Neural cell (in vitro differentiated cells): Measurements from ENCODE around the gene IFI6. TPM values are rescaled to one million over a fixed set of nuclear protein-coding genes. Genes with fewer than 3 reads are reported as not detected.

Experiments
- H2AFZ ChIP-seq: fragments of 200-600, 300-800 bp; sonication (generic), shearing (Covaris generic); 2 replicates; pipeline ENCODE4 v1.6.0; 2014; ENCODE audit warnings: low read depth, mild to moderate bottlenecking, antibody characterized with exemption, low read length, moderate library complexity
- H3F3A ChIP-seq: fragments of 200-600 bp; shearing (Covaris generic); 2 replicates; pipeline ENCODE4 v1.6.1; 2016; ENCODE audit warnings: mild to moderate bottlenecking, moderate library complexity, mixed read lengths, antibody characterized with exemption, low read length; ENCODE audit not compliant: insufficient read depth, poor library complexity, severe bottlenecking
- H3K27ac ChIP-seq: fragments of 200-600, 300-800 bp; sonication (generic), shearing (Covaris generic); 2 replicates; pipeline ENCODE4 v1.5.1; 2014; ENCODE audit warnings: mild to moderate bottlenecking, low read length, moderate library complexity
- H3K27me3 ChIP-seq: fragments of 300-800, 200-600 bp; sonication (generic), shearing (Covaris generic); 2 replicates; pipeline ENCODE4 v1.6.0; 2014; ENCODE audit warnings: mild to moderate bottlenecking, low read depth, low read length, moderate library complexity; ENCODE audit not compliant: insufficient read depth
- H3K36me3 ChIP-seq: fragments of 300-800, 200-600 bp; sonication (generic), shearing (Covaris generic); 2 replicates; pipeline ENCODE4 v1.5.1; 2014; ENCODE audit warnings: mild to moderate bottlenecking, antibody characterized with exemption, low read length, moderate library complexity; ENCODE audit not compliant: insufficient read depth
- H3K4me2 ChIP-seq: fragments of 300-800, 200-600 bp; sonication (generic), shearing (Covaris generic); 2 replicates; pipeline ENCODE4 v1.6.0; 2014; ENCODE audit warnings: mild to moderate bottlenecking, low read length
- H3K4me3 ChIP-seq: fragments of 300-800, 200-600 bp; sonication (generic), shearing (Covaris generic); 2 replicates; pipeline ENCODE4 v1.5.1; 2014; ENCODE audit warnings: mild to moderate bottlenecking, low read length, moderate library complexity
- H3K79me2 ChIP-seq: fragments of 200-600 bp; shearing (Covaris generic); replicated peaks from 2 replicates; pipeline ENCODE4 v1.6.0; 2014; ENCODE audit warnings: mild to moderate bottlenecking, low read length, moderate library complexity; ENCODE audit not compliant: insufficient read depth
- H3K9ac ChIP-seq: fragments of 300-800, 200-600 bp; sonication (generic), shearing (Covaris generic); 2 replicates; pipeline ENCODE4 v1.6.1; 2016; ENCODE audit warnings: mild to moderate bottlenecking, low read length, mixed read lengths
- H3K9me2 ChIP-seq: fragments of 200-600 bp; shearing (Covaris generic); 2 replicates; pipeline ENCODE4 v1.6.1; 2016; ENCODE audit warnings: mild to moderate bottlenecking, low read length, mixed read lengths; ENCODE audit not compliant: insufficient read depth
- H3K9me3 ChIP-seq: fragments of 200-600, 300-800 bp; sonication (generic), shearing (Covaris generic); 2 replicates; pipeline ENCODE4 v1.6.1; 2016; ENCODE audit warnings: mild to moderate bottlenecking, mixed run types, low read length, moderate library complexity, mixed read lengths
- H4K20me1 ChIP-seq: fragments of 200-600 bp; shearing (Covaris generic); 2 replicates; pipeline ENCODE4 v1.6.1; 2016; ENCODE audit warnings: mild to moderate bottlenecking, mixed run types; ENCODE audit not compliant: insufficient read depth
- CTCF ChIP-seq: fragments of 450-650 bp; IDR thresholded peaks from 2 replicates; pipeline ENCODE4 v1.5.1; 2014; ENCODE audit warnings: antibody characterized with exemption, mild to moderate bottlenecking, moderate library complexity; ENCODE audit not compliant: poor library complexity, severe bottlenecking
- EP300 ChIP-seq: fragments of 450-650 bp; conservative IDR thresholded peaks from 2 replicates; pipeline ENCODE4 v1.6.1; 2014; ENCODE audit warnings: antibody characterized with exemption, mild to moderate bottlenecking, moderate library complexity; ENCODE audit not compliant: poor library complexity, severe bottlenecking
- EZH2 ChIP-seq: fragments of 200-600, 300-800 bp; shearing (Covaris generic), sonication (generic); IDR thresholded peaks from 2 replicates; pipeline ENCODE4 v1.6.1; 2014; ENCODE audit warnings: antibody characterized with exemption, low read length, borderline replicate concordance, mild to moderate bottlenecking; ENCODE audit not compliant: insufficient read depth, poor library complexity, severe bottlenecking
- MXI1 ChIP-seq: fragments of 450-650 bp; conservative IDR thresholded peaks from 2 replicates; pipeline ENCODE4 v1.6.1; 2014; ENCODE audit warnings: antibody characterized with exemption, mild to moderate bottlenecking; ENCODE audit not compliant: poor library complexity, severe bottlenecking
- POLR2AphosphoS5 ChIP-seq: IDR thresholded peaks from 2 replicates; pipeline ENCODE4 v1.6.1; 2012
- RAD21 ChIP-seq: fragments of 450-650 bp; conservative IDR thresholded peaks from 2 replicates; pipeline ENCODE4 v1.6.1; 2014; ENCODE audit warnings: antibody characterized with exemption, mild to moderate bottlenecking, moderate library complexity
- REST ChIP-seq: IDR thresholded peaks from 2 replicates; pipeline ENCODE4 v1.6.1; 2012; ENCODE audit warnings: borderline replicate concordance
- SMC3 ChIP-seq: fragments of 450-650 bp; conservative IDR thresholded peaks from 2 replicates; pipeline ENCODE4 v1.6.1; 2014; ENCODE audit warnings: antibody characterized with exemption, mild to moderate bottlenecking, moderate library complexity; ENCODE audit not compliant: poor library complexity
- TAF1 ChIP-seq: IDR thresholded peaks from 2 replicates; pipeline ENCODE4 v1.6.1; 2012; ENCODE audit warnings: low read depth
- polyA plus RNA-seq: library from polyadenylated mRNA; depleted of rRNA; stranded (reverse); fragments of >200 nt; gene quantifications from 2 replicates; pipeline ENCODE4 v1.2.3, GENCODE V29; 2014

Gene IFI6
- polyA plus RNA-seq, 1 donor from 2014 or later = 0.35 TPM

- Histone ChIP-seq H3K27ac (no peak overlapping the region), H3K36me3 (no peaks in the 10 kb centered on the region), H4K20me1 (no peaks in the 10 kb centered on the region), H3K9me2 (no peaks in the 10 kb centered on the region), H3K27me3 (no peaks in the 10 kb centered on the region), H3K4me2 (no peak overlapping the region), H3K9me3 (no peaks in the 10 kb centered on the region), H3K79me2 (no peaks in the 10 kb centered on the region), H2AFZ (no peak overlapping the region), H3F3A (peaks cover 3% of the 10 kb centered on the region), H3K9ac (no peak overlapping the region), H3K4me3 (peak overlapping the region; percentile 45)
- TF ChIP-seq EZH2 (no peak), SMC3 (peak; percentile 75), TAF1 (no peak), EP300 (no peak), CTCF (peak; percentile 79), POLR2AphosphoS5 (no peak), REST (no peak), MXI1 (no peak), RAD21 (peak; percentile 60)
Measured at GRCh38 chr1:27668808-27669723, 2.9 kb downstream of the IFI6 start.

- Histone ChIP-seq H3K9me2 (no peaks in the 10 kb centered on the region), H3K9me3 (no peaks in the 10 kb centered on the region), H2AFZ (no peak overlapping the region), H3K4me3 (no peak overlapping the region), H3K79me2 (no peaks in the 10 kb centered on the region), H3K4me2 (no peak overlapping the region), H3K27me3 (no peaks in the 10 kb centered on the region), H3K36me3 (no peaks in the 10 kb centered on the region), H4K20me1 (no peaks in the 10 kb centered on the region), H3K9ac (no peak overlapping the region), H3K27ac (no peak overlapping the region), H3F3A (peaks cover 3% of the 10 kb centered on the region)
- TF ChIP-seq EZH2 = no peak
- no peak for TF ChIP-seq POLR2AphosphoS5
- TF ChIP-seq EP300 = no peak
- no peak for TF ChIP-seq CTCF
- no peak for TF ChIP-seq TAF1
- TF ChIP-seq REST = no peak
- TF ChIP-seq RAD21 = no peak
- TF ChIP-seq SMC3 = no peak
- TF ChIP-seq MXI1 = no peak
Measured at GRCh38 chr1:27668121-27668807, 3.7 kb downstream of the IFI6 start.
